Urothelium cell line (cell line): ENCODE results near the gene EMC10.
"Not testable (repeated sequence)": the region's sequence is repeated elsewhere in the genome, so short reads cannot be mapped to it uniquely, and the experiment has no call there.

Source experiments
- DNase-seq: peaks from one replicate; pipeline ENCODE4 v3.0.0; 2011; ENCODE audit warnings: low spot score, mixed read lengths
- FAIRE-seq: peaks from 2 replicates; lab custom pipeline; 2011; peaks lifted over from hg19 to GRCh38; lab: Jason Lieb, UNC

Gene EMC10

DNA sequence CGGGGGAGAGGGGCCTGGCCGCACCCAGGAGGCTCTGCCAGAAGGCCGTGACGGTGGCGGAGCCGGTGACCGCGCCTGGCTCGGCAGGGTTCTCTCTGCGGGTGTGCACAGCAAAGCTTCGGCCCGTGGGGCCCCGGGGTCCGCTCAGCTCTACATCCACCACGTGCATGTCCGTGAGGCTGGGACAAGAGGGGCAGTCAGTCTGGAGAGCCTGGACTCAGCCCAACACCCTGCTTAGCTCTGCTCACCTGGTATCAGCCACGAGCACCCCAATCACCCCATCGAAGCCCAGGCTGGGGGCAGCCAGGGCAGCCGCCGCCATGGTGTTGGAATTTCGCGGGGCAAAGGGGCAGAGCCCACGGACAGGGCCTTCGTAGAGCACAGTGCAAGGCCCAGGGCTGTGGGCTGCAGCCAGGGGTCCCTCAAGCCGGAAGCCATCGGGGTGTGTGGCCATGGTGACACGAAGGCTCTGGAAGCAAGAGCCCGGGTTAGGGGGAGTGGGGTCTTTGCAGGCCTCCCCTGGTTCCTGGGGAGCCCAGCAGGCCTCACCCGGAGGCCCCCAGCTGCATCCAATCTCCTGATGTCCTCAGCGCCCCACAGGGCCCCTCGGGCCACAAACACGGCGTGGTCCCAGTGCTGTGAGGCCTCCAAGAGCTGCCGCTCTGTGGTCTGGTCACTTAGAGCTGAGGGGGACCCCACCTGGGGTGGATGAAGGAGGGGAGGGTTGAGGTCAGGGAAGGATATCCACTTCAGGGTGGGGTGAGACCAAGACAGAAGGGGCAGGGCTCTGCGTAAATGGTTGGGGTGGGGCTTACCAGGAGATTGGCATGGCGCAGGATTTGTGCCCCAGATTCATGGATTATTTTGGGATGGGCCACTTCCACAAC, 36.0 kb downstream of the EMC10 start:
- FAIRE-seq (no peak), DNase-seq (no peak)

DNA sequence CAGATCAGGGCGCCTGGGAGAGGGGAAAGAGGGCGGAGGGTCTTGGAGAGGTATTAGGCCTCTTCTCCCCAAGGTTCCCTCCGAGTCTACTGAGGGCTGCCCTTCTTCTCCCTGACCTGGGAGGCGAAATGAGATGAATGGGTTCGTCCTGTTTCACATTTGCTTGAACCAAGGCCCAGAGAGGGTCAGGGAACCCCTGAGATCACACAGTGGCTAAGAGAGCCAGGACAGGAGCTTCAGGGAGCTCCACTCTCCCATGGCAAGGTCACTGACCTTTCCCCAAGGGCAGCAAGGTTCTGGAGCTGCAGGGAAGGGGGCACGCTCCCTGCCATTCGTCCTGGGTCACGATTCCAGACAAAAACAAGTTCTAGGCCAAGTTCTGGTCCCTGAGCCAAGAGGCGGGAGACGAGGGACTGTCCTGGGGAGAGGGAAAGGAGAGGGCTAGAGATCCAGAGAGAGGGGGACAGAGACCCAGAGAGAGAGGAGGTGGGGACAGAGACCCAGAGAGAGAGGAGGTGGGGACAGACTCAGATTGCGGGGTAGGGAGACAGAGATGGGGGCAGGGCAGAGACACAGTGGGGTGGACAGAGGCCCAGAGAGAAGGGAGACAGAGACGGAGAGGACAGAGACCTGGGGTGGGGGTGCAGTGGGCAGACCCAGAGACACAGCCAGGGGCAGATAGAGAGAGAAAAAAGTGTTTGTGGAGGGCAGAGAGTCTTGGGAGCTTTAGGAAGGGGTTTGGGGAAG, 36.9 kb downstream of the EMC10 start:
- DNase-seq (no peak), FAIRE-seq (no peak)

DNA sequence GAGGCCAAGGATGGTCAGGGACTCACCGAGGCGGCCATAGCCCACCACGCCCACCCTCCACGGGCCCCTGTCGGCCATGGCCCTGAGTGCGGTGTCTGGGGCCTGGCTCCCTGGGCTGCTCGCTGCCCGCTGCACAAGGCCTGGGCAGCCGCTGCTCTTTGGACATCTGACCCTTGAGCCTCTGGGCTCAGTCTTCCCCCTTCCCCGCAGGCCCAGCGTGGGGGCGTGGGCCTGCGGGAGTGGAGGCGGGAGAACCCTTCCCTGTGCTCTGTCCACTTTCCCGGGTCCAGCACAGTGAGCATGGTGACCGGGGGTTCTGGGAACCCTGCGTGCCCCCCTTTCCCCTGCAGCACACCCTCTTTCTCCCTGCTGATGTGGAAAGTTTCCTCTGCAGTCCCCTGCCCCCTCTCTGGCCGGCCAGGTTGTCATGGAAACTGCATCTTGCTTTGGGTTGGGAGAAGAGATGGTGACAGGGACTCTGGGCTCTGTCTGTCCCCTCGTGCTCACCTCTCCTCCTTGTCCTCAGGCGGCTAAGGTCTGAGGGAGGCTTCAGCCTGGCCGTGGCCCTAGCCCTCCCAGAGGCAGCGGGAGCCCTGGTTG, 37.5 kb downstream of the EMC10 start, which contains the start of gene ASPDH:
Gene ASPDH, minus strand, starts transcription at position 168 of the 600 bp plus-strand sequence. Its CDS starts 90 bp downstream, at position 78.
- DNase-seq: no peak
- no peak for FAIRE-seq

DNA sequence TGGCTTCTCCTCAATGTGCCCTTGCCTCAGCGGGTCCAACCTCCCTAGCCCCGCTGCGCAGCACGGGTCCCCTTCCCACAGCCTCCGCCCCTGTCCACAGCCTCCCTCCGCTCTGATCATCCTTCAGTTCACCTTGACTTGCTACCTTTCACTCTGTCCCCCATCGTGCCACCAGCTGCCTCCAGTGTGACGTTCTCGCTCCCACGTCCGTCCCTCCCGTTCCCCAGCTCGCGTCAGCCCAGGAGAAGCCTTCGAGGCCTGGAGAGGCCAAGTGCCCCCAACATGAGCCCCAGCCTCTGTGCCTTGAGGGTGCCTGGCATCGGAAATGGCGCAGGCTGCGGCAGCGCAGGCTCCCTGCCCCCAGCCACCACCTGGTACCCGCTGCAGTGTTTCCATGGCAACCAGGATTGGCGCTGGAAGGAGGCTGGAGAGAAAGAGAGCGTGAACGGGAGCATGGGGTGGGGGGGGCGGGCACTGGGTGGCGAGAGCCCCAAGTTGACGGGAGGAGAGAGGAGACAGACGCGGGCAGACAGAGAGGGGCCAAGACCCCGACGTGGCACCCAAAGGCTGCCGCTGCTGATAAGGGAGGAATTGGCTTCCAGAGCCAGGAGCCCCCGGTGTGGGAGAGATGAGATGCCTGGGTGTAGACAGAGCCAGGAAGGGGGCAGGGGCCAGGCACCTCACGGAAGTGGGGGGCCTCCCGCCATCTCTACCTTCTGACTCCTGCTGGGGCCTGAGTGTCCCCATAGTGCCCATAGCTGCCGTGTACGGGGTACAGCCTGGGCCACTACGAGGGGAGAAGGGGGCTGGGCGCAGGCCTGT, 38.2 kb downstream of the EMC10 start:
- FAIRE-seq (peak; percentile 13), DNase-seq (no peak)

DNA sequence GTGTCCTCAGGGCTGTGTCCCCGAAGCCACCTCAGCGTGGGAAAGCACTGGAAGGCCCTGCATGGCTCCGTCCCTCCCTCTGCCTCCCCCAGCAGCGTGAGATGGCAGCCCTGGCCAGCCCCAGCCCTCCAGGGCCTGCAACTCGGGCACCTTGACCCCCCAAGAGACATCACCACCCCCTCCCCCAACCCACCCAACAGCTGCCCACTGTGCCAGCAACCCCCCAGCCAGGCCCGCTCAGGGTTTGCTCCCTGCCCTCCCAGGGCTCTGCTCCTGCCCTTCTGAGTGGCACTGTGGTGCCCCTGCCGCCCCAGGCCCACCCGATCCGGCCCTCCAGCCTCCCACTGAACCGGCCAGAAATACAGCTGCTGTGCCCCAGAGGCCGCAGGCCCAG, 38.9 kb downstream of the EMC10 start:
- no peak for DNase-seq
- FAIRE-seq: no peak

DNA sequence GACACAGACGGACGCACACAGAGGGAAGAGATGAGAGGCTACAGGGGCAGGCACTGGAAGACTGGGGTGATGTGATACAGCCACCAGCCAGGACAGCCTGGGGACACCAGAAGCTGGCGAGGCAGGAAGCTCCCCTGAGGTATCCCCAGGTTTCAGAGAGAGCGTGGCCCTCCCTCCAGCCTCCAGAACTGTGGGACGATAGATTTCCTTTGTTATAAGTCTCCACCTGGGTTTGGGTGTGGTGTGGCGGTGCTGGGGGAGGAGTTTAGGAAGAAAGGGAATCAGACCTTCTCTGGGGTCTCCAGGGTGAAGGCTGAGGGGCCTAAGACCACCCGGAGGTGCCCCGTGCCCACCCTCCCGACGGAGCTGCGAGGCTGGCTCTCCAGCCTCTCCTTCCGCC, 40.1 kb downstream of the EMC10 start:
- no peak for FAIRE-seq
- DNase-seq: no peak

DNA sequence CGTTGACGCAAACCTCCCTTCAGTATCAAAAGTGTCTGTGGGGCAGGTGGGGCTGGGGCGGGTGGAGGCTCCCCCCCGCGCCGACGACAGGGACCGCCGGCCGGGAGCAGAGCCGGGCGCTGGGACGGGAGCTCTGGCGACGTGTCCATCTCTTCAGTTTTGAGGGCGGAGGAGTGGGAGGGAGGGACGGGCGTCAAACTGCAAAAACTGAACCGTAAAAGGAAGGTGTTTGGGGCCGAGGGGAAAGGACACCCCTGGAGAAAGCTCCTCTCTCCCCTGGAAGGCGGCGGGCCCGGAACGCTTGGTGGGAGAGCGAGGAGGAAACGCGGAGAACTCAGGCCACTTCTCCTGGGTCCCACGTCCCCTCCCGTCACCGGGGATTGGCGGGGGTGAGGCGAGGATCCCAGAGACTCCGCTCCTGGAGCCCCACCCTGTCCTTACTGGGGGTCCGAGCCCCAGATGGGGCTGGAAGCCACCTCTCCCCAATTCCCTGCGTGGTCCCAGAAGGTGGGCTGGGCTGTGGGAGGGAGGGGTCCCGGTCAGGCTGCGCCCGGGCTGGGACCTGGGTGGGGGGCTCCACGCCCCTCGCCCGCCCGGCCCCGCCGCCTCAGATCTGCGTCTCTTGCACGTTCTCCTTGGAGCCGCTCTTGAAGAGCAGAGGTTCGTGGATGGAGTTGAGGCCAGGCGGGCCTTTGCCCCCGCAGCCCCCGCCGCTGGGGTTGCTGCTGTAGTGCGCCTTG, 40.8 kb downstream of the EMC10 start:
- no peak for FAIRE-seq
- DNase-seq: no peak

DNA sequence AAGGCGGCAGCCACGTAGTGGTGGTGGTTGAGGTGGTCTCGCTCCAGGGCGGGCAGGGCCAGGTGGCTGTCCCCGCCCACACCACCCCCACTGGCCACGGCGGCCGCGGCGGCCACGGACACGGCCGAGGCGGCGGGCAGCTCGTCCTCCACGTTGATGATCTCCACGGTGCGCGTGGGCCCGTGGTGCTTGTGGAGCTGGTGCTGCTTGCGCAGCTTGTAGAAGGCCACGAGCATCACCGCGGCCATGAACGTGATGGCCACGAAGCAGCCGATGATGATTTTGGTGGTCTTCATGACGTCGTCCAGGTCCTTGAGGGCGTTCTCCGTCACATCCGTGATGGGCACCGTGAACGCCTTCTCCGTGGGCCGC, 41.4 kb downstream of the EMC10 start:
- DNase-seq (no peak), FAIRE-seq (no peak)

DNA sequence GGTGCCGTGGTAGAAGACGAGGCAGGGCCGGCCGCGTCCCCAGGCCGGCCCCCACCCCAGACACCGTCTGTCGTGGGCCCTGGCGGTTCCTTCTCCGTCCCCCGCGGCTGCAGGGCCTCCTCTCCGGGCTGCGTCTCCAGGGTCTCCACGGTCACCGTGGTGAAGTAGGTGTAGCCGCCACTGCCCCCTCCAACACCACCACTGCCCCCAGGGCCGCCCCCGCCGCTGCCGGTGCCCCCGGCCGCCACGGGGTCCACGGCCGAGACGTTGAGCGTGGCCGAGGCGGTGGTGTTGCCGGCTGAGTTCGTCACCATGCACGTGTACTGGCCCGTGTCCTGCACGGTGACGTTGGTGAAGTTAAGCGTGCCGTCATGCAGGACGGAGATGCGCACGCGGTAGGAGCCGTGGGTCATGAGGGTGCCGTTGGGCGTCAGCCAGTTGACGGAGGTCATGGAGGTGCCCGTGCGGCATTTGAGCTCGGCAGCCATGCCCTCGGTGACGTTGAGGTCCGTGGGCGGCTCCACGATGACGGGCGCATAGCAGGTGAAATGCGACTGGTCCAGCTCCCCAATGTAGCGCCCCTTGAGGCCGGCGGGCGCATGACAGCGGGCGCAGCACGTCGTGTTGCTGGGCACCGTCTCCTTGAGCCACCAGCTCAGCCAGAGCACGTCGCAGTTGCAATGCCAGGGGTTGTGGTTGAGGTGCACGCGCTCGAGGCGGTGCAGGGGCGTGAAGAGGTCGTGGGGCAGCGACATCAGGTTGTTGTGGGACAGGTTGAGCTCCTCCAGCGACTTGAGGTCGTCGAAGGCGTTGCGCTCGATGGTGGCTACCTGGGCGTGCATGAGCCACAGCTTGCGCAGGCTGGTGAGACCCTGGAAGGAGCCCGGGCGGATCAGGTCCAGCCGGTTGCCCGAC, 42.0 kb downstream of the EMC10 start:
- FAIRE-seq (peak; percentile 50), DNase-seq (no peak)

DNA sequence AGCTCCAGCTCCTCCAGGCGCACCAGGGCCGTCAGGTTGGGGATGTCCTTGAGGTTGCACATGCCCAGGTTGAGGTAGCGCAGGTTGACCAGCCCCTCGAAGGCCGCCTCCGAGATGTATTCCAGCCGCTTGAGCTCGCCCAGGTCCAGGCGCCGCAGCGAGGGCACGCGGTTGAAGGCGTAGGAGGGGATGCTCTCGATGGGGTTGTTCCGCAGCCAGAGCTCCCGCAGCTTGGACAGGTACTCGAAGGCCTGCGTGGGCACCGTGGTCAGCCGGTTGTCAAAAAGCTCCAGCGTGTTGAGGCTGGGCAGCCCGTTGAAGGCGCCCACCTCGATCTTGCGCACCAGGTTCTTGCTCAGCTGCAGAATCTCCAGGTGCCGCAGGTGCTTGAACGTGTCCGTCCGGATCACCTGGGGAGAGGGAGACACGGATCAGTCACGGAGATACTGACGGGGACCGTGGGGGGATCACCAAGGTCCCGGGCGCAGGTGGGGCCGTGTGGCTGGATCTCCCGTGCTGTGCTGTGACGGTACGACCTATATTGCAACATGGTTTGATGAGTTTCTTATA, 42.8 kb downstream of the EMC10 start:
- FAIRE-seq (no peak), DNase-seq (no peak)

DNA sequence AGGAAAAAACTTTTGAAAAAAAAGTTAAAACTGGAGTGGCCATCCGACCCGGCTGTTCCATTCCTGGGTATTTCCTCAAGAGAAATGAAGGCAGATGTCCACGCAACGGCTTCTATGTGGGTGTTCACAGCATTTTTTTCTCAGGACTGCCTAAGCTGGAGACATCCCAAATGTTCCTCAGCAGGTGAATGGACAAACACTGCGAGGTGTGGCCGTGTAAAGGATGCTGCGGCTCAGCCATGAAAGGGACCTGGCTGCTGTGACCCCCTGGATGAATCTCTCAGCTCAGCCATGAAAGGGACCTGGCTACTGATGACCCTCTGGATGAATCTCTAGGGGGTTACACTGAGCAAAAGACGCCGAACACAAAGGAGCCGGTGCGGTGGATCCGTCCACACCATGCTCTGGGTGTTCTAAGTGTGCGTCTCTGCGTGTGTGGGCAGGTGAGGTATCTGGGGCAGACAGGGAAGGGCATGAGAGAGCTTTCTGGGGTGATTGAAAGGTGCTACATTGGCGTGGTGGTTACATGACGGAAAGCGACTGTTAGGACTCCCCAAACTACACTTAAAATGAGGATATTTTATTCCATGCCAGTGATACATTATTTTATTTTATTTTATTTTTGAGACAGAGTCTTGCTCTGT, 44.6 kb downstream of the EMC10 start:
- FAIRE-seq (no peak), DNase-seq (no peak)

DNA sequence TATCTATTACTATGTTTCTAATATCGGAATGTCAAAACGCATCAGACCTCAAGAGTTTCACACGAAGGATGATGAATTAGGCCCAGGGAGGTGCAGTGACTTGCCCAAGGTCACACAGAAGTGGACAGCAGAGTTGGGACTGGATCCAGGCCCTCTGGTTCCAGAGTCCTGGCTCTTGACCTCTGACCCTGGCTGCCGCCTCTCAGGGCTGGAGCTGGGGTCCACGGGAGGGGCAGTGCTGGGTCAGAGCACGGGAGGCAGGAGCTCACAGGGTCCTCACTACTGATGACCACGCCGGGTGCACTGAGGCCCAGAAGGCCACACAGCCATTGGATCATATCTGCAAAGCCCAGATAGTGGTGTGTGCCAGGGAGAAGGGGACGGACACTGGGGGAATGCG, 46.6 kb downstream of the EMC10 start:
- FAIRE-seq (no peak), DNase-seq (no peak)

DNA sequence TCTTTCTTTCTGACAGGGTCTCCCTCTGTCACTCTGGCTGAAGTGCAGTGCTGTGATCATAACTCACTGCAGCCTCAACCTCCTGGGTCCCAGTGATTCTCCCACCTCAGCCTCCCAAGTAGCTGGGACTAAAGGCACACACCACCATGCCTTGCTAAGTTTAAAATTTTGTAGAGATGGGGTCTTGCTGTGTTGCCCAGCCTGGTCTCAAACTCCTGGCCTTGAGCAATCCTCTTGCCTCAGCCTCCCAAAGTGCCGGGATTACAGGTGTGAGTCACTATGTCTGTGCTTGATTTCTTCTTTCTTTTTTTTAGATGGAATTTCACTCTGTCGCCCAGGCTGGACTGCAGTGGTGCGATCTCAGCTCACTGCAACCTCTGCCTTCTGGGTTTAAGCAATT, 51.7 kb downstream of the EMC10 start:
- DNase-seq, FAIRE-seq: not testable (repeated sequence)

DNA sequence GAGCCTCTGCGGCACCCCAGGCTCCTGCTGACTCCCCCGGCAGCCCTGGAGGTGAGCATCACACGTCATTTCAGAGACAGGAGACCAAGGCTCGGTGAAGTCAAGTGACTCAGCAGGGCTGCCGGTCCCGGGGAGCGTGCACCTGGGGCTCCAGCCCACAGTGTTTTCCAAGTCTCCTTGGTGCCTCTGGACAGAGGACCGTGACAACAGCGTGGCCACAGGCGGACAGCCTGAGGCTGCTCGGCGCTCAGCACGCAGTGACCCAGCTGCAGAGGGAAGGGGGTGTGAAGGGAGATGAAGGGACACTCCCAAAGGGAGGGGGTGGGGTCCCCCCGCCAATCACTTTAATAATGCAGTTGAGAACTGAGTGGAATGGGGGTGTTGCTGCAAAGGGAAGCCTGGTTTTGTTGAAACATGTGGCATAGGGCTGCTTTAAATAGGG, 54.9 kb downstream of the EMC10 start:
- FAIRE-seq (no peak), DNase-seq (no peak)

DNA sequence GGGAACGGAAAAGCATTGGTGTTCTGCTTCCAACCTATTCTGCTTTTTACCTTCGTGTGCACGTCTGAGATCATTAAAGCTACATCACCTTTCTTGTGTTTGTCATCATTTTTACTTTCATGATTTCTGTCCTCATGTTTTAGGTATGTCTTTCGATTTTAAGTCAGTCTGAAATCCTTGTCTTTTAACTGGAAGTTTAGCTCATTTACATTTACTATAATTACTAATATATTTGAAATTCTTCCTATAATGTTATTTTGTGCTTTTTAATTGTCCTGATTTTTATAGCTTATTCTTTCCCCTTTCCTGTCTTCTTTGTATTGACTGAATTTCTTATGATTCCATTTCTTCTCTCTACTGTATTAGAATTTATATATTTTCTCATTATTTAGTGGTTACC, 56.6 kb downstream of the EMC10 start:
- no peak for FAIRE-seq
- no peak for DNase-seq

DNA sequence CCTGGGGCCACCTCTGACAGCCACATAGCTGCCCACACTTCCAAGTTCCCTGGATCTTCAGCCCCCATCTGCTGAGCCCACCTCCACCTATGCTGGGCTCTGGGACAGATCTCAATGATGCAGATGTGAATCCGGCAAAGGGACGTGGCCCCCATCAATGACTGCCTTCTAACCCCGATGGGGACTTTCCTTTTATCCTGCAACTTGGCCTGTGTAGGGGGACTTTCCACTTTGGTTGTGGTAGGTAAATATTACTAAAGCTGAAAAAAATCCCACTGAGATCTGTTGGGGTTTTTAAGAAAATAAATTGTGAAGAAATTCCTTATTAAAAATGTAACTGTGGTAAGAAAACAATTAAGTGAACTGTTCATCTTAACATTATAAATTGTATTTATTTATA, 58.2 kb downstream of the EMC10 start:
- no peak for DNase-seq
- no peak for FAIRE-seq

DNA sequence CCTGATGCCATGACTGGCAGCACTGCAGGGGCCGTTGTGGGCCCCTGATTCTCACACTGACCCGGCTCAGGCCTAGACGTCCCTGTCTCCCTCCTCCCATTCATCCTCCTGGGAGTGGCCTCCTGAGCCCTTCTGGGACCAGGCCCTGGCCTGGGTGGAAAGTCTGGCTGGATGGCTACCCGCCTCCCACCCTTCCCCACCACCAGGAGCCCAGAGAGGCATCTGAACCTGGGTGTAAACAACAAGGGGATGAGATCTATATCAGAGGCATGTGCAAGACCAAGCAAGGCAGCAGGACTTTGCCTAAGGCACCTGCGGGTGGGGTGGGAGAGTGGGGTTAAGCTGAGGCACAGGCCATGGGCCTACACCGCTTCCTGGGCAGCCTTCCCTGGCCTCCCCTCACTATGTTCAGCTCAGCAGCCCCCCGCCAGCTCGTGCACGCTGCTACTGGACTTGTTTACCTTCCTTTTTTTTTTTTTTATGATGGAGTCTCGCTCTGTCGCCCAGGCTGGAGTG, 59.4 kb downstream of the EMC10 start:
- FAIRE-seq: no peak
- DNase-seq: no peak
